GM18505 (cell line): ENCODE results near the gene RAB3B.

Source experiments
- ATAC-seq: cut with Tn5 transposase; IDR thresholded peaks from one replicate; pipeline ENCODE4 v1.9.1; 2021; ENCODE audit not compliant: unreplicated experiment
- POLR2A ChIP-seq: IDR thresholded peaks from 4 replicates; pipeline ENCODE4 v1.6.1; 2011; ENCODE audit warnings: borderline replicate concordance; ENCODE audit not compliant: insufficient read depth, insufficient read length; ENCODE audit errors: extremely low read depth

RAB3B gene

DNA sequence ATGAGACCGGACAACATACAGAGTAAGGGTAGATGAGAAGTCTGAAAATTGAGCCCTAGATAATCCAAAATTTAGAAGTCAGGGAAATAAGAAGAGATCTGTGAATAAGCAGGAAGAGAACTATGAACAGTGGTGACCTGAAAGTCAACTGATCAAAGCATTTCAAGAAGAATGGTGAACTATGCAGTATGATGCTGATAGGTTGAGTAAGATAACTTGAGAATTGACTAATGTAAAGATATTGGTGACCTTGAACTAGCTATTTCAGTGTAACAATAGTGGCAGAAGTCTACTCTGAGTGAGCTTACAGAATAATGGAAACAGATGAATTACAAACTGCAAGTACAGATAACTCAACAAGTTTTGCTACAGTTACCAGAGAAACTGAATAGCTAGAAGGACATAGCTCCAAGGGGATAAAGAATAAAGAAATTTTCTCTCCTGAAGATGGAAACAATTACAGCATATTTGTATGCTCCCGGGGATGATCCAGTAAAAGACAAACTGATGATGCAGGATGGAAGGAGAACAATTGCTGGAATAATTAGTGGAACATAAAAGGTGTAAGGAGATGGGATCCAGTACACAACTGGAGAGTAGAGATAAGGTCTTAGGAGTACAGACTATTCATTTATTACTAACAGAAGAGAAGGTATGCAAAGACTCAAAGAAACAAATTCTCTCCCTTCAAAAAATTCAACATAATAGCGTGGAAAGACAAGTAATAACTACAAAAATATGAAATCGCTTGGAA lies 122.8 kb downstream of the RAB3B start:
- no peak for ATAC-seq
- no peak for TF ChIP-seq POLR2A

GRCh38 chr1:51863384-51863783 lies 127.1 kb downstream of the RAB3B start:
- no peak for ATAC-seq
- TF ChIP-seq POLR2A, result no peak

DNA sequence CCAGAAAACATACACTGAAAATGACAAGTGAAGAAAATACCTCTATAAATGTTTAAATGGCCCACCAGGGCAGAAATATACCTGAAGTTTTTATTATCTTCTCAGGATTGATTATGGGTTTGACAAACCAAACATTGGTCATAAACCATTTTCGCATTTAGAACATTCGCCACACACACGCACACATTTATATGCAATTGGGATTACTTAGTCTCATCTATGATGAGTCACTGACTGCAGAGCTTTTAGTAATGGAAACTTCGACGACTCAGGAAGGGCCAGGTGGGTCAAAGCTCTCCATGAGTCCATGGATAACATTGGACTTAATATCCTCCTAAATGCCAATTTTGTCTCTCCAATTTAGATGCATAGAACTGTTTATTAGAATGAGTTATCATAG lies 128.8 kb downstream of the RAB3B start:
- no peak for ATAC-seq
- no peak for TF ChIP-seq POLR2A

GRCh38 chr1:51859735-51860134 lies 130.8 kb downstream of the RAB3B start:
- ATAC-seq, result no peak
- TF ChIP-seq POLR2A, result no peak

DNA sequence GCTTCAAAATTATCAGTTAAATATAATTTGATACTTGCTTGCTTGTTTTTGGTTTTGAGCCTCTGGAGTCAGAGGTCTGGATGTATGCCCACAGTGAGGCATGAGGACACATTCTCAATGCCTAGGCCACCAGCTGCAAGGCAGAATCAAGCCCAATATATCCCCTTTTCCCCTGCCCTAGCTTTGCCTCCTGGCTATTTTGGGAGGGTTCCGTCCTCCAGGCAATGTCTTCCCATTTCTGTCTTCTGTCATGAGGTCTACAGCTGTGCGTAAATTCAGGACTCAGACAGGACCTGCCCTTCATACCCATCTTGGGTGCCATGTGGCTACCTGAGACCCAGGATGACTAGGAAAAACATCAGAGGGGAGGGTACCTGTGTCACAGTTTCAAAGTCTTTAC lies 131.2 kb downstream of the RAB3B start:
- TF ChIP-seq POLR2A, result no peak
- no peak for ATAC-seq

DNA sequence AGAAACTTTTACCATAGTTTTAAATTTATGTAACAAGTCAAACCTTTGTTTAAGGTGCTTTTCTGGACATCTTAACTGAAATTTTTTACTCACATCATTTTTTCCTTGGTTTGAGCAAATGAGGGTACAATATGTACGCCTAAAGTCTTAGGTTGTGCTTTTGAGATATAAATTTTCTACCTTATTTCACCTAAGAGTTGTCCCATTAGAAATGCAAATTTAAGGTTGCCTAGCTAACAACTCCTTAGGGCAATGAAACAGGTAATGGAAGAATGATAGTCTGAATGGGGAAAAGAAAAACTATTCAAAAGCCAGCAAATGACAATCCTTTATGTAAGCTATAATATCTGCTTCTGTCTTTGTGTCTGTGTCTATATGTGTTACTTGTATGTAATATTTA lies 131.6 kb downstream of the RAB3B start:
- no peak for TF ChIP-seq POLR2A
- no peak for ATAC-seq
